Astrocyte (in vitro differentiated cells and primary cell): Measurements from ENCODE around the gene TGM2.
"Not testable (repeated sequence)": the region's sequence is repeated elsewhere in the genome, so short reads cannot be mapped to it uniquely, and the experiment has no call there.

Source experiments
- CTCF ChIP-seq: IDR thresholded peaks from 2 replicates; pipeline ENCODE4 v1.5.1; 2011; ENCODE audit warnings: low read depth, mild to moderate bottlenecking, inconsistent platforms, low read length, moderate library complexity; ENCODE audit not compliant: insufficient read depth
- EZH2 ChIP-seq: IDR thresholded peaks from 2 replicates; pipeline ENCODE4 v1.6.1; 2012; ENCODE audit warnings: mild to moderate bottlenecking, low read length, inconsistent platforms; ENCODE audit not compliant: insufficient read depth

- not testable (repeated sequence) for TF ChIP-seq CTCF, EZH2
These were observed 57.7 kb downstream of the TGM2 start for GRCh38 chr20:38107386-38107785.
